Measurements from ENCODE around the gene MARCHF7. TPM values are rescaled to one million over a fixed set of nuclear protein-coding genes. Genes with fewer than 3 reads are reported as not detected.

MARCHF7 gene
- total RNA-seq, 1 donor from 2014 or later: 105 TPM

GRCh38 chr2:159748089-159748488 lies 35.8 kb downstream of the MARCHF7 start:
- Mint-ChIP-seq H3K36me3 (ENCODE audit: low read depth, unreplicated experiment) (peaks cover 22% of the 10 kb centered on the region), H3K27ac (ENCODE audit: unreplicated experiment) (no peak overlapping the region), H3K27me3 (ENCODE audit: low read depth, unreplicated experiment) (no peaks in the 10 kb centered on the region), H3K4me1 (ENCODE audit: low read depth, unreplicated experiment) (peaks cover 9% of the 10 kb centered on the region), H3K4me3 (ENCODE audit: unreplicated experiment) (no peak overlapping the region), H3K9me3 (ENCODE audit: unreplicated experiment) (no peaks in the 10 kb centered on the region)
- FAIRE-seq (no peak), DNase-seq (ENCODE audit: low read depth) (no peak)
- H3K9ac ChIP-seq (ENCODE audit: low read length): no peak overlapping the region
- H4K20me1 ChIP-seq (ENCODE audit: insufficient read depth, low read length): peaks cover 71% of the 10 kb centered on the region
- H3K27me3 ChIP-seq (ENCODE audit: insufficient read depth, low read length): no peaks in the 10 kb centered on the region
- no peaks in the 10 kb centered on the region for H3K9me3 ChIP-seq (ENCODE audit: insufficient read depth, low read depth, low read length)
- no peak for TF ChIP-seq EZH2 (IDR thresholded peaks at IDR 0.05; ENCODE audit: insufficient read depth, low read length)
- TF ChIP-seq, protein P1, sequence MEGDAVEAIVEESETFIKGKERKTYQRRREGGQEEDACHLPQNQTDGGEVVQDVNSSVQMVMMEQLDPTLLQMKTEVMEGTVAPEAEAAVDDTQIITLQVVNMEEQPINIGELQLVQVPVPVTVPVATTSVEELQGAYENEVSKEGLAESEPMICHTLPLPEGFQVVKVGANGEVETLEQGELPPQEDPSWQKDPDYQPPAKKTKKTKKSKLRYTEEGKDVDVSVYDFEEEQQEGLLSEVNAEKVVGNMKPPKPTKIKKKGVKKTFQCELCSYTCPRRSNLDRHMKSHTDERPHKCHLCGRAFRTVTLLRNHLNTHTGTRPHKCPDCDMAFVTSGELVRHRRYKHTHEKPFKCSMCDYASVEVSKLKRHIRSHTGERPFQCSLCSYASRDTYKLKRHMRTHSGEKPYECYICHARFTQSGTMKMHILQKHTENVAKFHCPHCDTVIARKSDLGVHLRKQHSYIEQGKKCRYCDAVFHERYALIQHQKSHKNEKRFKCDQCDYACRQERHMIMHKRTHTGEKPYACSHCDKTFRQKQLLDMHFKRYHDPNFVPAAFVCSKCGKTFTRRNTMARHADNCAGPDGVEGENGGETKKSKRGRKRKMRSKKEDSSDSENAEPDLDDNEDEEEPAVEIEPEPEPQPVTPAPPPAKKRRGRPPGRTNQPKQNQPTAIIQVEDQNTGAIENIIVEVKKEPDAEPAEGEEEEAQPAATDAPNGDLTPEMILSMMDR (IDR thresholded peaks at IDR 0.05; ENCODE audit: insufficient read depth, low read depth, low read length): no peak
- H3K27ac ChIP-seq (ENCODE audit: low read depth, low read length): no peak overlapping the region
- H2AFZ ChIP-seq (ENCODE audit: low read depth, low read length): no peak overlapping the region
- no peak overlapping the region for H3K4me3 ChIP-seq (ENCODE audit: insufficient read depth, low read depth, low read length)
- H3K4me2 ChIP-seq (ENCODE audit: low read length): no peak overlapping the region
- peaks cover 48% of the 10 kb centered on the region for H3K36me3 ChIP-seq (ENCODE audit: insufficient read depth, low read length)
- peaks cover 92% of the 10 kb centered on the region for H3K79me2 ChIP-seq (ENCODE audit: insufficient read depth, low read length)
- peaks cover 6% of the 10 kb centered on the region for H3K4me1 ChIP-seq (ENCODE audit: insufficient read depth, low read length)

DNA sequence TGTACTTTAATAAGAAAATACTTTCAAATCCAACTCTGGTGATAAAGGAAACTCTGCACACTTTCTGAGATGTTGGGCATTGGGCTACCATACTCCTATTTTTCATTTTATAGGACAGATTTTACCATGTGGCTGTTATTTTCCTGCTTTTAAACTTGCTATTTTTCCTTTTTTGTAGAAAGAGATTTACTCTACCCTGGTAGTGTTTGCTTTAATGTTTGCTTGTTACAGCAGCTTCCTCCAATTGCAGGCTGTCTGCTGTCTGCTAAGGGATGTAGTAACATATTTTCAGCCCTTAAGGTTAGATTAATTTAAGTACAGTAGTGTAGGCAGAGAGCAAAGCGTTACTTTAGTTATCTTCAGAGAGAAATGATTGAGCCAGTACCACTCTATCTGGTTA lies 38.6 kb downstream of the MARCHF7 start:
- Histone ChIP-seq H3K9me3 (ENCODE audit: insufficient read depth, low read depth, low read length) (no peaks in the 10 kb centered on the region), H3K36me3 (ENCODE audit: insufficient read depth, low read length) (peaks cover 54% of the 10 kb centered on the region), H3K4me2 (ENCODE audit: low read length) (no peak overlapping the region), H3K4me1 (ENCODE audit: insufficient read depth, low read length) (no peaks in the 10 kb centered on the region), H3K27ac (ENCODE audit: low read depth, low read length) (no peak overlapping the region), H3K9ac (ENCODE audit: low read length) (no peak overlapping the region), H3K27me3 (ENCODE audit: insufficient read depth, low read length) (no peaks in the 10 kb centered on the region), H4K20me1 (ENCODE audit: insufficient read depth, low read length) (peaks cover 78% of the 10 kb centered on the region), H3K4me3 (ENCODE audit: insufficient read depth, low read depth, low read length) (no peak overlapping the region), H3K79me2 (ENCODE audit: insufficient read depth, low read length) (peaks cover 96% of the 10 kb centered on the region), H2AFZ (ENCODE audit: low read depth, low read length) (no peak overlapping the region)
- Mint-ChIP-seq H3K4me1 (ENCODE audit: low read depth, unreplicated experiment) (no peaks in the 10 kb centered on the region), H3K4me3 (ENCODE audit: unreplicated experiment) (no peak overlapping the region), H3K36me3 (ENCODE audit: low read depth, unreplicated experiment) (peaks cover 16% of the 10 kb centered on the region), H3K9me3 (ENCODE audit: unreplicated experiment) (no peaks in the 10 kb centered on the region), H3K27me3 (ENCODE audit: low read depth, unreplicated experiment) (no peaks in the 10 kb centered on the region), H3K27ac (ENCODE audit: unreplicated experiment) (no peak overlapping the region)
- TF ChIP-seq EZH2 (IDR thresholded peaks at IDR 0.05; ENCODE audit: insufficient read depth, low read length): no peak
- TF ChIP-seq, protein P1 (IDR thresholded peaks at IDR 0.05; ENCODE audit: insufficient read depth, low read depth, low read length): no peak
- FAIRE-seq: no peak
- no peak for DNase-seq (ENCODE audit: low read depth)

DNA sequence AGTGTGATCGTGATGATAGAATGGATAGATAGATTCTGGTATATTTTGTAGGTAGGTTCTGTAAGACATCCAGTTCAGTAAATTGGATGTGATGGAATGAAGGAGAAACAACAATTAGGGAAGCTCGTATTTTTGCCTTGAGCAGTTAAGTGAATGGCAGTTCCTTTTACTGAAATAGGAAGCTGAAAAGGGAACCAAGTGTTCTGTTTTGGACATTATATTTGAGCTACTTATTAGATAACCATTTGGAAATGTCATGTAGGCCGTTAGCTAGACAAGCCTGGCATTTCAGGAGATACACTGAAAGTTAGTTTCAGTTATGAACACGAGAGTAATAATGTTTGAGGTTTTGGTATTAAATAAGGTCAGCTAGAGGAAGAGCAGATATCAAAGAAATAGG lies 41.5 kb downstream of the MARCHF7 start:
- H2AFZ ChIP-seq (ENCODE audit: low read depth, low read length): no peak overlapping the region
- Mint-ChIP-seq H3K4me3 (ENCODE audit: unreplicated experiment) (no peak overlapping the region), H3K27me3 (ENCODE audit: low read depth, unreplicated experiment) (no peaks in the 10 kb centered on the region), H3K4me1 (ENCODE audit: low read depth, unreplicated experiment) (no peaks in the 10 kb centered on the region), H3K27ac (ENCODE audit: unreplicated experiment) (no peak overlapping the region), H3K36me3 (ENCODE audit: low read depth, unreplicated experiment) (peaks cover 8% of the 10 kb centered on the region), H3K9me3 (ENCODE audit: unreplicated experiment) (no peaks in the 10 kb centered on the region)
- H3K4me1 ChIP-seq (ENCODE audit: insufficient read depth, low read length): no peaks in the 10 kb centered on the region
- TF ChIP-seq, protein P1 (IDR thresholded peaks at IDR 0.05; ENCODE audit: insufficient read depth, low read depth, low read length): no peak
- TF ChIP-seq EZH2 (IDR thresholded peaks at IDR 0.05; ENCODE audit: insufficient read depth, low read length): no peak
- H3K27ac ChIP-seq (ENCODE audit: low read depth, low read length): no peak overlapping the region
- no peaks in the 10 kb centered on the region for H3K9me3 ChIP-seq (ENCODE audit: insufficient read depth, low read depth, low read length)
- H3K4me2 ChIP-seq (ENCODE audit: low read length): no peak overlapping the region
- H3K36me3 ChIP-seq (ENCODE audit: insufficient read depth, low read length): peaks cover 54% of the 10 kb centered on the region
- FAIRE-seq (no peak), DNase-seq (ENCODE audit: low read depth) (no peak)
- no peaks in the 10 kb centered on the region for H3K27me3 ChIP-seq (ENCODE audit: insufficient read depth, low read length)
- no peak overlapping the region for H3K4me3 ChIP-seq (ENCODE audit: insufficient read depth, low read depth, low read length)
- peaks cover 85% of the 10 kb centered on the region for H4K20me1 ChIP-seq (ENCODE audit: insufficient read depth, low read length)
- H3K9ac ChIP-seq (ENCODE audit: low read length): no peak overlapping the region
- peaks cover 94% of the 10 kb centered on the region for H3K79me2 ChIP-seq (ENCODE audit: insufficient read depth, low read length)

Measured in astrocyte (in vitro differentiated cells and primary cell).